ENCODE results near the gene QDPR. TPM values are rescaled to one million over a fixed set of nuclear protein-coding genes. Genes with fewer than 3 reads are reported as not detected.

QDPR gene
- polyA plus RNA-seq, 1 of the 3 experiments (the other 2 are of a cell fraction), result 83.1 TPM

- no peak for DNase-seq
- H3K36me3 ChIP-seq (replicated peaks in 1 of 2; ENCODE audit: control insufficient read depth in 1 of 2, insufficient read depth in 2 of 2, low read length in 1 of 2), result peaks cover 13 to 41% of the 10 kb centered on the region in 2 experiments
- no peak overlapping the region; a peak in 1 of 4 replicates for H3K27ac ChIP-seq (ENCODE audit: low read depth in 2 of 2, low read length in 1 of 2)
- H3K4me3 ChIP-seq (ENCODE audit: low read depth in 2 of 2, low read length in 1 of 2), result no peak overlapping the region
- H3K79me2 ChIP-seq (ENCODE audit: insufficient read depth), result no peaks in the 10 kb centered on the region; the same call in 1 of the 2 replicates
- H3K27me3 ChIP-seq (ENCODE audit: insufficient read depth), result no peaks in the 10 kb centered on the region
- no peaks in the 10 kb centered on the region for H3K9me3 ChIP-seq
- H3K4me2 ChIP-seq, result no peak overlapping the region
- H3K9me2 ChIP-seq, result no peaks in the 10 kb centered on the region
- no peak for TF ChIP-seq CHD2 (IDR thresholded peaks at IDR 0.05; ENCODE audit: low read length, partially characterized antibody)
- no peak for TF ChIP-seq YY1 (IDR thresholded peaks at IDR 0.05; ENCODE audit: low read depth)
- TF ChIP-seq RAD21 (IDR thresholded peaks at IDR 0.05; ENCODE audit: low read length), result no peak
- no peak for TF ChIP-seq RFX5 (IDR thresholded peaks at IDR 0.05; ENCODE audit: low read length)
- TF ChIP-seq NFIC (IDR thresholded peaks at IDR 0.05; ENCODE audit: borderline replicate concordance), result no peak
- TF ChIP-seq CTCF (IDR thresholded peaks at IDR 0.05), result no peak
- no peak for TF ChIP-seq REST (IDR thresholded peaks at IDR 0.05; ENCODE audit: low read depth, low read length)
- no peak for TF ChIP-seq PBX3 (IDR thresholded peaks at IDR 0.05)
- TF ChIP-seq POLR2AphosphoS5 (IDR thresholded peaks at IDR 0.05; ENCODE audit: low read depth, low read length), result no peak
- no peak for TF ChIP-seq TEAD4 (IDR thresholded peaks at IDR 0.05; ENCODE audit: borderline replicate concordance, insufficient read depth)
- no peak for TF ChIP-seq NRF1 (IDR thresholded peaks at IDR 0.05; ENCODE audit: low read depth, low read length)
- no peak for TF ChIP-seq FOSL2 (IDR thresholded peaks at IDR 0.05; ENCODE audit: borderline replicate concordance, low read depth)
- 94% methylated on average over 7 of the region's 7 CpGs for WGBS (ENCODE audit: low lambda C conversion rate)
- H2AFZ ChIP-seq (ENCODE audit: low read depth), result no peak overlapping the region
- no peak overlapping the region for H3K9ac ChIP-seq
- ChIA-PET CTCF (interaction anchor here (1.2 to 9.8 kb wide), 2 partner anchors 14 to 51 kb away, joined by 3 to 62 read pairs; partner anchors contain the start of gene QDPR), POLR2A (no interaction called here)
- H3K4me1 ChIP-seq (ENCODE audit: control insufficient read depth in 1 of 2, insufficient read depth in 2 of 2, low read depth in 1 of 2, low read length in 1 of 2), result peaks cover 0 to 24% of the 10 kb centered on the region in 2 experiments; a peak in 2 of 4 replicates
- no peaks in the 10 kb centered on the region for H4K20me1 ChIP-seq (ENCODE audit: insufficient read depth)
- H3F3A ChIP-seq (replicated peaks; ENCODE audit: insufficient read depth), result no peaks in the 10 kb centered on the region
Observed at GRCh38 chr4:17497890-17498523, 13.9 kb downstream of the QDPR start.
